BLaER1 treated with 17β-estradiol and CSF1 and Interleukin-3, amounts not matched to agents 10 nM and 100 nM (cell line): ENCODE results near the gene ATL2.

Experiments used
- H3K27ac ChIP-seq, 11 experiments: shearing (Covaris generic); formaldehyde crosslinking; 2 replicates each; pipeline ENCODE4 v1.8.1; 2022
- H3K27me3 ChIP-seq, 11 experiments: shearing (Covaris generic); formaldehyde crosslinking; 2 replicates each; pipeline ENCODE4 v1.8.1; 2022
- H3K36me3 ChIP-seq, 11 experiments: shearing (Covaris generic); formaldehyde crosslinking; 2 replicates each; pipeline ENCODE4 v1.8.1; 2022
- H3K4me1 ChIP-seq, 10 experiments: shearing (Covaris generic); formaldehyde crosslinking; 2 replicates each; pipeline ENCODE4 v1.8.1; 2022
- H3K4me2 ChIP-seq, 11 experiments: shearing (Covaris generic); formaldehyde crosslinking; 2 replicates each; pipeline ENCODE4 v1.8.1; 2022
- H3K4me3 ChIP-seq, 10 experiments: shearing (Covaris generic); formaldehyde crosslinking; 2 replicates each; pipeline ENCODE4 v1.8.1; 2022
- H3K9ac ChIP-seq, 11 experiments: shearing (Covaris generic); formaldehyde crosslinking; 2 replicates each; pipeline ENCODE4 v1.8.1; 2022
- H3K9me3 ChIP-seq, 11 experiments: shearing (Covaris generic); formaldehyde crosslinking; replicated peaks in 1 of 11; 2 replicates each; pipeline ENCODE4 v1.8.1; 2022
- H4K20me1 ChIP-seq, 11 experiments: shearing (Covaris generic); formaldehyde crosslinking; 2 replicates each; pipeline ENCODE4 v1.8.1; 2022
- Cebpa-rat ChIP-seq, 11 experiments: shearing (Covaris generic); IDR thresholded peaks; 2 replicates each; pipeline ENCODE4 v1.8.1; 2022

Gene ATL2

DNA sequence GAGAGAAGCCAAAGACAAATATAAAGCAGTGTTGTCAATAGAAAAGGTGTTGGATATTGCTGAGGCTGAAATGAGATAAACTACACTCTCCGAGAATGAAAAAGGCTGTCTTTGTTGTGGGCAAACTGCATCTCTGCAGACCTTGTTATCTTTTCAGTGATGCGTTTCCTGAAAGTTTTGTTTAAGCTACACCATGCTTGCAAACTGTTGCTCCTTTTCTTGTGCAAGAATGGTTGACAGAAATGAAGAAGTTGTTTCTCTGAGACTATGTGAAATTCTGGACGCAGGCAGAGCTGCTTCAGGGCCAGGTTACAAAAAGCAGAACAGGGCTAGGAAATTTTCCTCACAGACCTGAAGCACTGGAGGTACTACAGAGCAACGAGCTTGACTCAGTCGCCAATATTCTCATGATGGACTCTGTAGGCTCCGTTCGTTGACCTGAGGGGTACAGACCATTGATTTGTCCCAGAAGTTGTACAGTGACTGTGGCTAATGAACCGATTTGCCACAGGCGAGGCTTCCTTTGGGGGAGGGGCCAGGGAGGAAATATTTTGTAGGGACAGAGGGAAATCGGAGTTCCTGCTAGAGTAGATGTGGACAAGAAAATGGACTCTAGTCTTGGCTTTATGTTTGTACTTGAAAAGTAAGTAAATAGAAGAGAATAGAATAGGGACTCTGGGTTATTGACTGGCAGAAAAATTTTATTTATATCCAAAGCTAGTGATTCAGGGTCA lies 3.5 kb upstream of the ATL2 start:
- H3K4me2 ChIP-seq = peak overlapping the region; percentile 51 to 86 (median 78)
- peaks cover 0 to 13% (median 10%) of the 10 kb centered on the region in 11 experiments; a peak in 16 of 22 replicates for H4K20me1 ChIP-seq
- H3K36me3 ChIP-seq = no peaks in the 10 kb centered on the region
- TF ChIP-seq Cebpa-rat (IDR thresholded peaks at IDR 0.05) = peak in 10 of 11 experiments; percentile 33 to 92 (median 86); a peak in 18 of 22 replicates
- 0 out of 22 replicates have a peak, but pooled peaks cover 0 to 2% (median 0%) of the 10 kb centered on the region in 11 experiments for H3K9me3 ChIP-seq
- peak overlapping the region; percentile 14 to 73 (median 49); a peak in 19 of 22 replicates for H3K9ac ChIP-seq
- H3K27me3 ChIP-seq = no peaks in the 10 kb centered on the region
- H3K27ac ChIP-seq = peak overlapping the region; percentile 14 to 82 (median 68); a peak in 21 of 22 replicates
- peak overlapping the region in 7 of 10 experiments; percentile 1 to 52 (median 12); a peak in 8 of 20 replicates for H3K4me3 ChIP-seq
- peaks cover 28 to 44% (median 33%) of the 10 kb centered on the region in 10 experiments for H3K4me1 ChIP-seq

DNA sequence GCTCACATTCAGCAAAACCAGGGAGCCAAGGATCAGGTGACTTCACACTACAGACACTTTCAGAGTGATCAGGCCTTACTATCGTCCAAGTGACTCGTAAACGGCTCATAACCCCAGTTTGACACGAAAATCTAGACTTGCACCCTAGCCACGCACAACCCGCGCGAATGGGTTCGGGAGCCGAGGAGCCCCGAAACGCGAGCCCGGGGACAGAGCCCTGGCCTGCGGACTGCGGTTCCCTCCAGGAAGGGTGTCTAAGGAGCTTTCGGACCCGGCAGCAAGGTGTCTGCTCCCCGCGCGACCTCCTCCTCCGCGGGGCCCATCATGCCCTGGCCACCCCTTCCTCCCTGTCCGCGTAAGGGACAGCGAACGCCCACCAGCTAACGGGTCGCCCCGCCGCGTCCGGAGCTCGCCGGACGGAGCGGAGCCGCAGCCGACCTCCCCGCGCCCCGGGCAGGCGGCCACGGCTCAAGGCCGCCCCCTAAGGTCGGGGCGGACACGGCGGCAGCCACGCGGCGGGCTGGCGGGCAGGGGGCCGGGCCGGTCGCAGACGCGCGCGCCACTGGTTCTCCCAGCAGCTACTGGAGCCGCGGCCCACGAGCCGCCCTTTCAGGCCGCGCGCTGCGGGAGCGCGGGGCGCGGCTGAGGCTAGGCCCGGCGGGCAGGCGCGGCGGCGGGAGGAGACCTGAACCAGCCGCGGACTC lies 575 bp downstream of the ATL2 start:
- H3K4me1 ChIP-seq = peaks cover 46 to 60% (median 51%) of the 10 kb centered on the region in 10 experiments
- H4K20me1 ChIP-seq = peaks cover 19 to 53% (median 50%) of the 10 kb centered on the region in 11 experiments; a peak in 20 of 22 replicates
- peak overlapping the region; percentile 95 to 100 (median 99) for H3K9ac ChIP-seq
- H3K27ac ChIP-seq = peak overlapping the region; percentile 90 to 100 (median 99)
- H3K4me3 ChIP-seq = peak overlapping the region; percentile 80 to 99 (median 96)
- H3K27me3 ChIP-seq = no peaks in the 10 kb centered on the region
- H3K4me2 ChIP-seq = peak overlapping the region; percentile 80 to 95 (median 90)
- TF ChIP-seq Cebpa-rat (IDR thresholded peaks at IDR 0.05) = no peak
- peaks cover 0 to 21% (median 3%) of the 10 kb centered on the region in 11 experiments; a peak in 4 of 22 replicates for H3K36me3 ChIP-seq
- H3K9me3 ChIP-seq = no peaks in the 10 kb centered on the region

DNA sequence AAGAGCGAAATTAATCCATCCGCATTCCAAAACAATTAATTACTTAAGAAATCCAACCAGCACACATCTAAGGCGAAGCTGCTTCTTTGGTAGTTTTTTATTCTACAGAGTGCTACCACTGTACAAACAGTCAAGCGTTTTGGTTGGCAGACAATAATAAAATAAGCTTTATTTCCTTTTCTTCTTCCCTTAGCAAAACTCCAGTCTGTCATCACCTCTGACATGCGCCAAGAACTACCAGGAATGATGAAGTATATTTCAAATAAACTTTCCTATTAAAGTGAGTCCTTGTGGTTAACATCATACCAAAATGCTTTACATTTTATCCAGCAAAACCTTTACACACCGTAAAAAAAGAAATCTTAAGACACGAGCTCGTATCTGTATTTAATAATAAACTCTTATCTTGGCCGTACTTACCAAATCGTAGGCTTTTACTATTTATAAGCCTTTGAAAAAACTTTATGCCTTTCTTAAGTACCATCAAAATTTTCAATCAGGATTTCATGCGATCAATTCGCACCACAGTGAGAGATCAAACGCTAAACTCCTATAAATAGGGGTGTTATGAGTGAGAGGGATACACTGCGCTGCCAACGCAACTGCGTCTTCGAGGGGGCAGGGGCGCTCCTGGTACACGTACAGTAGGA lies 1.3 kb downstream of the ATL2 start:
- H3K27me3 ChIP-seq = no peaks in the 10 kb centered on the region
- H3K4me2 ChIP-seq = peak overlapping the region; percentile 80 to 95 (median 90)
- H3K27ac ChIP-seq = peak overlapping the region; percentile 90 to 100 (median 99)
- H3K9ac ChIP-seq = peak overlapping the region; percentile 95 to 100 (median 99)
- no peak for TF ChIP-seq Cebpa-rat (IDR thresholded peaks at IDR 0.05)
- H3K4me1 ChIP-seq = peaks cover 40 to 53% (median 45%) of the 10 kb centered on the region in 10 experiments
- peaks cover 0 to 4% (median 0%) of the 10 kb centered on the region in 11 experiments; a peak in 1 of 22 replicates for H3K9me3 ChIP-seq
- peaks cover 0 to 28% (median 5%) of the 10 kb centered on the region in 11 experiments; a peak in 7 of 22 replicates for H3K36me3 ChIP-seq
- H4K20me1 ChIP-seq = peaks cover 24 to 60% (median 57%) of the 10 kb centered on the region in 11 experiments; a peak in 20 of 22 replicates
- peak overlapping the region; percentile 80 to 99 (median 96) for H3K4me3 ChIP-seq

DNA sequence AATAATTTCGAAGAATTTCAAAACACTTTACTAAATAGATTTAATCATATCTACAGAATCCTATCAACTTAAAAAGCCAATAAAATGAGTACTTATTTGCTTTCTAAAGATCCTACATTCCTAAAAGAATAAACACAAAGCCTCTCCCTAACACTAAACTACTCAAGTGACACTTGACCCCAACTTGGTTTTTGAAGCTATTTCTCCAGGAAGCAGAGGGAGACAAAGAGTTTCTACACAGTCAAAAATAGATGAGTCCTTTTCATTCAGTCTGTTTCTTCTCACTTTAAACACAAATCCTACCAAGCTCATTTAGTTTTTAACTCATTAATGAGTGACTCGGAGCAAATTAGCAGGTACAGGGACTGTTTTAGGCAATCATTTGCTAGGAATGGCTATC lies 2.1 kb downstream of the ATL2 start:
- Histone ChIP-seq H3K9ac (peak overlapping the region; percentile 95 to 100 (median 99)), H3K4me3 (peak overlapping the region; percentile 80 to 99 (median 96); a peak in 17 of 20 replicates), H3K4me1 (peaks cover 31 to 45% (median 37%) of the 10 kb centered on the region in 10 experiments), H3K4me2 (peak overlapping the region; percentile 80 to 95 (median 90)), H3K36me3 (peaks cover 0 to 35% (median 10%) of the 10 kb centered on the region in 11 experiments; a peak in 8 of 22 replicates), H4K20me1 (peaks cover 33 to 69% (median 65%) of the 10 kb centered on the region in 11 experiments; a peak in 20 of 22 replicates), H3K27me3 (no peaks in the 10 kb centered on the region), H3K9me3 (peaks cover 0 to 8% (median 0%) of the 10 kb centered on the region in 11 experiments; a peak in 2 of 22 replicates), H3K27ac (peak overlapping the region; percentile 11 to 100 (median 98); a peak in 15 of 22 replicates)
- TF ChIP-seq Cebpa-rat (IDR thresholded peaks at IDR 0.05) = no peak

DNA sequence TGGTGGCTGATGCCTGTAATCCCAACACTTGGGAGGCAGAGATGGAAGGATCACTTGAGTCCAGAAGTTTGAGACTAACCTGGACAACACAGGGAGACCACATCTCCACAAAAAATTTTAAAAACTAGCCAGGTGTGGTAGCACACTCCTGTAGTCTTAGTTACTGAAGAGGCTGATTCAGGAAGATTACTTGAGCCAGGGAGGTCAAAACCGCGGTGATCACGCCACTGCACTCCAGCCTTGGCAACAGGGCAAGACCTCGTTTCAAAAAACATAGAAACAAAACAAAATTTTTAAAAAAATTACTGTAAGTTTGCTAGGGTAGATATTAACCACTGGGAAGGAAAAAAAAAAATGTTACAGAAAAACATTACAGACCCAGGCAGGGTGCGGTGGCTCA lies 5.8 kb downstream of the ATL2 start:
- Histone ChIP-seq H3K9me3 (peaks cover 0 to 8% (median 0%) of the 10 kb centered on the region in 11 experiments; a peak in 2 of 22 replicates), H3K4me3 (no peak overlapping the region), H3K36me3 (peaks cover 0 to 39% (median 11%) of the 10 kb centered on the region in 11 experiments; a peak in 10 of 22 replicates), H3K4me1 (peaks cover 16 to 26% (median 21%) of the 10 kb centered on the region in 10 experiments), H3K4me2 (no peak overlapping the region), H3K27ac (no peak overlapping the region), H4K20me1 (peaks cover 48 to 100% (median 99%) of the 10 kb centered on the region in 11 experiments; a peak in 20 of 22 replicates), H3K27me3 (no peaks in the 10 kb centered on the region), H3K9ac (no peak overlapping the region)
- TF ChIP-seq Cebpa-rat (IDR thresholded peaks at IDR 0.05) = no peak

DNA sequence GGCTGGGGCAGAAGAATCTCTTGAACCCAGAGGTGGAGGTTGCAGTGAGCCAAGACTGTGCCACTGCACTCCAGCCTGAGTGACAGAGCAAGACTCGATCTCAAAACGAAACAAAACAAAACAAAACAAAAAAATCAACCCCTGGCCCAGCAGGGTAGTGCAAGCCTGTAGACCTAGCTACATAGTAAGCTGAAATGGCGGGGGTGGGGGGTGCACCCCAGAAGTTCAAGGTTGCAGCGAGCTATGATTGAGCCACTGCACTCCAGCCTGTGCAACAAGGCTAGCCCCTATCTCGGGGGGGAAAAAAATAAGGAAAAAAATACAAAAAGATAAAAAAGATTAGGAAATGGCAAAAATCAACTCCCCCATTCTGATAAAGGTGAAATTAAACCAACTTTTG lies 6.4 kb downstream of the ATL2 start:
- peaks cover 0 to 8% (median 0%) of the 10 kb centered on the region in 11 experiments; a peak in 2 of 22 replicates for H3K9me3 ChIP-seq

DNA sequence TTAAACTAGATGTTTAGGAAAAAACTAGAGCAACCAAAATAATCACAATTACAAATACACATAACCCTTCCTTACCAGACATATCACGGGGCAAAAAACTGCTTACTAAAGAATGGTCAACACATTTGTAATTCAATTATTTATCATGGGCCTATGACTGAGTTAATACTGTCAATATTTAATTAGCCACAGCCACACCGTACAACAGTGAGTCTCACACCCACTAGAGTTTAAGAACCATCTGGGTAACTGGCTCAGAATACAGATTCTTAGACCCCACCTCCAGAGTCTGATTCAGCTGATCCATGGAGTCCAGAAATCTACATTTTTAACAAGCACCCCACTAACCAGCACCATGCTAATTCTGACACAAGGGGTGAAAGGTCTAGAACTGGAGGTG lies 14.8 kb downstream of the ATL2 start:
- Histone ChIP-seq H3K4me2 (no peak overlapping the region), H3K4me3 (no peak overlapping the region), H3K36me3 (peaks cover 12 to 63% (median 42%) of the 10 kb centered on the region in 11 experiments; a peak in 21 of 22 replicates), H4K20me1 (peaks cover 43 to 100% (median 96%) of the 10 kb centered on the region in 11 experiments; a peak in 21 of 22 replicates), H3K9me3 (peaks cover 0 to 9% (median 4%) of the 10 kb centered on the region in 11 experiments; a peak in 5 of 22 replicates), H3K27me3 (no peaks in the 10 kb centered on the region), H3K4me1 (no peaks in the 10 kb centered on the region), H3K9ac (no peak overlapping the region), H3K27ac (no peak overlapping the region)
- no peak for TF ChIP-seq Cebpa-rat (IDR thresholded peaks at IDR 0.05)

More for the DNA sequence above, 6.4 kb downstream of the ATL2 start:
- H3K36me3 ChIP-seq = peaks cover 1 to 44% (median 16%) of the 10 kb centered on the region in 11 experiments; a peak in 18 of 22 replicates
- H3K4me2 ChIP-seq = no peak overlapping the region
- peaks cover 15 to 23% (median 20%) of the 10 kb centered on the region in 10 experiments for H3K4me1 ChIP-seq
- no peak overlapping the region for H3K9ac ChIP-seq
- H3K27me3 ChIP-seq = no peaks in the 10 kb centered on the region
- H4K20me1 ChIP-seq = peaks cover 54 to 100% (median 99%) of the 10 kb centered on the region in 11 experiments; a peak in 20 of 22 replicates
- no peak overlapping the region for H3K27ac ChIP-seq
- no peak overlapping the region for H3K4me3 ChIP-seq
- no peak for TF ChIP-seq Cebpa-rat (IDR thresholded peaks at IDR 0.05)

DNA sequence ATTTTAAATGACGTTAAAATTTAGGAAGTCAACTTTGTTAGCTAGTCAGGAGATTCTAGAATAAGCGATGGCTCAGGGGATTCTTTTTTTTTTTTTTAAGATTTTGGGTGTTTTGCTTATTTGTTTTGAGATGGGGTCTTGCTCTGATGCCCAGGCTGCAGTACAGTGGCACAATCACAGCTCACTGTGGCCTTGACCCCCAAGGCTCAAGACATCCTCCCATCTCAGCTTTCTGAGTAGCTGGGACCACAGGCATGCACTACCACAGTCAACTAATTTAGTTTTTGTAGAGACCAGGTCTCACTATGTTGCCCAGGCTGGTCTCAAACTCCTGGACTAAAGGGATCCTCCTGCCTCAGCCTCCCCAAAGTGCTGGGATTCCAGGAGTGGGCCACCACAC lies 16.9 kb downstream of the ATL2 start:
- Histone ChIP-seq H3K9me3 (peaks cover 0 to 9% (median 4%) of the 10 kb centered on the region in 11 experiments; a peak in 5 of 22 replicates), H3K4me2 (no peak overlapping the region), H3K4me1 (no peaks in the 10 kb centered on the region), H3K27ac (no peak overlapping the region), H3K4me3 (no peak overlapping the region), H3K36me3 (peaks cover 9 to 69% (median 51%) of the 10 kb centered on the region in 11 experiments), H3K27me3 (no peaks in the 10 kb centered on the region), H4K20me1 (peaks cover 26 to 99% (median 84%) of the 10 kb centered on the region in 11 experiments; a peak in 21 of 22 replicates), H3K9ac (no peak overlapping the region)
- TF ChIP-seq Cebpa-rat (IDR thresholded peaks at IDR 0.05) = no peak
